NB4 (cell line): ENCODE results near the gene JMY.

Experiments
- POLR2A ChIP-seq: IDR thresholded peaks from 2 replicates; pipeline ENCODE4 v1.6.1; 2011; ENCODE audit warnings: mild to moderate bottlenecking; ENCODE audit not compliant: insufficient read length; ENCODE audit errors: extremely low read depth
- TF ChIP-seq, protein P1 (sequence below): IDR thresholded peaks from one replicate; pipeline ENCODE4 v1.5.1; 2012; ENCODE audit warnings: low read depth, low read length

DNA sequence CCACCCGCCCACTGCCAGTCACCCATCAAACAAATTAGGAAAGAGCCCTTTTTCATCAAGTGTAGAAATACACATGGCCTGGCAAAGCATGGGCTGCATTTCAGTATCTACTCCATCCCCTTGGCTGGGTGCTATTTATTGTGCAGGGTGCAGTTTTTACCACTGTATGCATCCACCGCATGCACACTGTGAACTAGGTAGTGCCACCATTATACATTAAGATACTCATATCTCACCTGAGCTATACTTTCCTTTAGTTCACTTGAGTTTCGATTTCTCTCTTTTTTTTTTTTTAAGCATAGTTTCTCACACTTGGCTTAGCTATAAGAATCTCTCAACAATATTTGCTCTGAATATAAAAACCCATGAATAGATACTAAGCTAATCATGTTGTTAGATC is 49.4 kb downstream of the JMY start:
- TF ChIP-seq, protein P1, sequence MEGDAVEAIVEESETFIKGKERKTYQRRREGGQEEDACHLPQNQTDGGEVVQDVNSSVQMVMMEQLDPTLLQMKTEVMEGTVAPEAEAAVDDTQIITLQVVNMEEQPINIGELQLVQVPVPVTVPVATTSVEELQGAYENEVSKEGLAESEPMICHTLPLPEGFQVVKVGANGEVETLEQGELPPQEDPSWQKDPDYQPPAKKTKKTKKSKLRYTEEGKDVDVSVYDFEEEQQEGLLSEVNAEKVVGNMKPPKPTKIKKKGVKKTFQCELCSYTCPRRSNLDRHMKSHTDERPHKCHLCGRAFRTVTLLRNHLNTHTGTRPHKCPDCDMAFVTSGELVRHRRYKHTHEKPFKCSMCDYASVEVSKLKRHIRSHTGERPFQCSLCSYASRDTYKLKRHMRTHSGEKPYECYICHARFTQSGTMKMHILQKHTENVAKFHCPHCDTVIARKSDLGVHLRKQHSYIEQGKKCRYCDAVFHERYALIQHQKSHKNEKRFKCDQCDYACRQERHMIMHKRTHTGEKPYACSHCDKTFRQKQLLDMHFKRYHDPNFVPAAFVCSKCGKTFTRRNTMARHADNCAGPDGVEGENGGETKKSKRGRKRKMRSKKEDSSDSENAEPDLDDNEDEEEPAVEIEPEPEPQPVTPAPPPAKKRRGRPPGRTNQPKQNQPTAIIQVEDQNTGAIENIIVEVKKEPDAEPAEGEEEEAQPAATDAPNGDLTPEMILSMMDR = no peak
- TF ChIP-seq POLR2A = no peak
